GM19099 (cell line): ENCODE measurements around the gene SPRYD3.

Source experiments
- POLR2A ChIP-seq: IDR thresholded peaks from 3 replicates; pipeline ENCODE4 v1.6.1; 2011; ENCODE audit warnings: low read depth; ENCODE audit not compliant: insufficient read length; ENCODE audit errors: extremely low read depth

Gene SPRYD3

DNA sequence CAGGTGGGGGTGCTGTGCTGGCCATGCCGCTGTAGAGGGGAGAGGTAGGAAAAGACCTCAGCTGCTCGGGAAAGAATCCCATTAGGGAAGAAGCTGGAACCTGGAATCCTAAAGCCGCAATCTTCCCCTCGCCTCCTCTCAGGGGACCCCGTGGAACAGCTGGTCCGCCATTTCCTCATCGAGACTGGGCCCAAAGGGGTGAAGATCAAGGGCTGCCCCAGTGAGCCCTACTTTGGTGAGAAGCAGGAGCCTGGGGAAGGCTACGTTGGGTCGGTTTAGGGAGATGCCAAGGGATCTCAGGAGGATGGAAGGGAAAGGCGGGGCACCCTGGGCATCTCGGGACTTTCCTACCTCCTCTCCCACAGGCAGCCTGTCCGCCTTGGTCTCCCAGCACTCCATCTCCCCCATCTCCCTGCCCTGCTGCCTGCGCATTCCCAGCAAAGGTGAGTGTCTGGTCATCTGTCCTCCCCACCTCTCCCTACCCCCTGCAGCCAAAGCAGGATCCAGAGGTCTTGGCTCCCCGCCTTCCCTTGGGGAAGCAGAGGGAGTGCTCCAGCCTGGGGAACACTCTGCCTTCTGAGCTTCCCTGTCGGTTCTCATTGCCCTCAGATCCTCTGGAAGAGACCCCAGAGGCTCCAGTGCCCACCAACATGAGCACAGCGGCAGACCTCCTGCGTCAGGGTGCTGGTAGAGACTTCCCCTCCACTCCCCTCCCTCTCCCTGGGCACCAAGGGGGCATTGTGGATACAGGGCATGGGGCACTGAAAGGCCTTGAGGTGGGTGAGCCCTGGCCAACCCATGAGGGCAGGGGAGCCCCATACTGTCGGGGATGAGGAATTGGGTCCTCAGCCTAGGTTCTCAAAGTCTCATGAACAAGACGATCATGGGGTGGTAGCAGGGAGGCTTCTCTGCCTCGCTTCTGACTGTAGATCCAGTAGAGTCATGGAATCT is 16.9 kb downstream of the SPRYD3 start:
- no peak for TF ChIP-seq POLR2A

DNA sequence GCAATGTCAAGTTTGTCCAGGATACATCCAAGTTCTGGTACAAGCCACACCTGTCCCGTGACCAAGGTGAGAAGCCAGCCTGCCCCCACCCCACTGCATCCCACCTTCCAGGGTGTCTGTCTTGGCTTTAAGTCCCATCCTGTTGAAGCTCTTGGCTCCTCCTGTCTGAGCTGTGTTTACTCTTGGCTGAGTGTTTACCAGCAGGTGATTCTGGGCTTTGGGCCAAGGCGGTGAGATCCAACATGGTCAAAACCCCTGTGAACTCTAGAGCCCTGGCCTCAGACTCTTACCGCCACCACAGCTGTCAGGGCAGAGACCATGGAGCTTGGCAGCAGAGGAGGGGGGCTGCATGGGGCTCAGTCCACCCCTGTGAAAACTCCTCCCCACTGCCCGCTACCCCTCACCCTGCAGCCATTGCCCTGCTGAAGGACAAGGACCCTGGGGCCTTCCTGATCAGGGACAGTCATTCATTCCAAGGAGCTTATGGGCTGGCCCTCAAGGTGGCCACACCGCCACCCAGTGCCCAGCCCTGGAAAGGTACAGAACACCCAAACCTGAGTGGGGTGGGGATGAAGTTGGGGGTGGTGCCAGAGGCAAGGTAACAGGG is 17.7 kb downstream of the SPRYD3 start:
- TF ChIP-seq POLR2A = no peak

DNA sequence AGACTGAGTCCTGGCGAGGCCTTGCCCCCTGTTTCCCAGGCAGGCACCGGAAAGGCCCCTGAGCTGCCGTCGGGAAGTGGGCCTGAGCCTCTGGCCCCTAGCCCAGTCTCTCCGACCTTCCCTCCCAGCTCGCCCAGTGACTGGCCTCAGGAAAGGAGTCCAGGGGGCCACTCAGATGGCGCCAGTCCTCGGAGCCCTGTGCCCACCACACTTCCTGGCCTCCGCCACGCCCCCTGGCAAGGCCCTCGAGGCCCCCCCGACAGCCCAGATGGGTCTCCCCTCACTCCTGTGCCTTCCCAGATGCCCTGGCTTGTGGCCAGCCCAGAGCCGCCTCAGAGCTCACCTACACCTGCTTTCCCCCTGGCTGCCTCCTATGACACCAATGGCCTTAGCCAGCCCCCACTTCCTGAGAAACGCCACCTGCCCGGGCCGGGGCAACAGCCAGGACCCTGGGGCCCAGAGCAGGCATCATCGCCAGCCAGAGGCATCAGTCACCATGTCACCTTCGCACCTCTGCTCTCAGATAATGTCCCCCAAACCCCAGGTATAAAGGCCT is 18.4 kb downstream of the SPRYD3 start:
- TF ChIP-seq POLR2A = no peak

DNA sequence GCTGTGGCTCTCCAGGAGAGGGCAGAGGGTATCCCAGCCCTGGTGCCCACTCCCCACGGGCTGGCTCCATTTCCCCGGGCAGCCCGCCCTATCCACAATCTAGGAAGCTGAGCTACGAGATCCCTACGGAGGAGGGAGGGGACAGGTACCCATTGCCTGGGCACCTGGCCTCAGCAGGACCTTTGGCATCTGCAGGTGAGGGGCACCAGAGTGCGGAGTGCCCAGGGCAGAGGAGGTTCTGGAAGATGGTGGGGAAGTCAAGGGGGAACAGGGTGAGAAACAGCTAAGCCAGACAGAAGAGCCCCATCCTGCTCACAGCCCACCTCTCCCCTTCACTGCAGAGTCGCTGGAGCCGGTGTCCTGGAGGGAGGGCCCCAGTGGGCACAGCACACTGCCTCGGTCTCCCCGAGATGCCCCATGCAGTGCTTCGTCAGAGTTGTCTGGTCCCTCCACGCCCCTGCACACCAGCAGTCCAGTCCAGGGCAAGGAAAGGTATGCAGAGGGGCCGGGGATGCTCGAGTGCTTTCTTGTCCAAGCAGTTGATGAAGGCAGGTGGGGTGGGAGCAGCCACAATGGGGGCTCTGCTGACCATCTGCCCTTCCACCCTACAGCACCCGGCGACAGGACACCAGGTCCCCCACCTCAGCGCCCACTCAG is 19.0 kb downstream of the SPRYD3 start:
- TF ChIP-seq POLR2A = no peak

- TF ChIP-seq POLR2A = no peak
Observed at GRCh38 chr12:53059434-53060063, 19.6 kb downstream of the SPRYD3 start.

DNA sequence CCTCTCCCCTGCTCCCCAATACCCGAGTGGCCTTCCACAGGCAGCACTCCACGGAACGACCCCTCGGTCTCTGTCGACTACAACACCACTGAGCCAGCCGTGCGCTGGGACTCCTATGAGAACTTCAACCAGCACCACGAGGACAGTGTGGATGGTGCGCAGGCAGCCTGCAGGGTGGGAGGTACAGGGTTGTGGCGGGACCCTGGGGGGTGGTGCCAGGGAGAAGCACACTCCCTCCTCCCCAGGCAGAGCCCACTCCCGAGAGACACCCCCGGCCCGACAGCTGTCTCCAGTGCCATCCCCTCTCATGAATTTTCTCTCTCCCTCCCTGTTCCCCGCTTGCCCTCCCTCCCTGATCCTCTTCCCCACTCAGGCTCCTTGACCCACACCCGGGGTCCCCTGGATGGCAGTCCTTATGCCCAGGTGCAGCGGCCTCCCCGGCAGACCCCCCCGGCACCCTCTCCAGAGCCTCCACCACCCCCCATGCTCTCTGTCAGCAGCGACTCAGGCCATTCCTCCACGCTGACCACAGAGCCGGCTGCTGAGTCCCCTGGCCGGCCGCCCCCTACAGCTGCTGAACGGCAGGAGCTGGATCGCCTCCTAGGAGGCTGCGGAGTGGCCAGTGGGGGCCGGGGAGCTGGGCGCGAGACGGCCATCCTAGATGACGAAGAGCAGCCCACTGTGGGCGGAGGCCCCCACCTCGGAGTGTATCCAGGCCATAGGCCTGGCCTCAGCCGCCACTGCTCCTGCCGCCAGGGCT is 20.3 kb downstream of the SPRYD3 start:
- TF ChIP-seq POLR2A = no peak

DNA sequence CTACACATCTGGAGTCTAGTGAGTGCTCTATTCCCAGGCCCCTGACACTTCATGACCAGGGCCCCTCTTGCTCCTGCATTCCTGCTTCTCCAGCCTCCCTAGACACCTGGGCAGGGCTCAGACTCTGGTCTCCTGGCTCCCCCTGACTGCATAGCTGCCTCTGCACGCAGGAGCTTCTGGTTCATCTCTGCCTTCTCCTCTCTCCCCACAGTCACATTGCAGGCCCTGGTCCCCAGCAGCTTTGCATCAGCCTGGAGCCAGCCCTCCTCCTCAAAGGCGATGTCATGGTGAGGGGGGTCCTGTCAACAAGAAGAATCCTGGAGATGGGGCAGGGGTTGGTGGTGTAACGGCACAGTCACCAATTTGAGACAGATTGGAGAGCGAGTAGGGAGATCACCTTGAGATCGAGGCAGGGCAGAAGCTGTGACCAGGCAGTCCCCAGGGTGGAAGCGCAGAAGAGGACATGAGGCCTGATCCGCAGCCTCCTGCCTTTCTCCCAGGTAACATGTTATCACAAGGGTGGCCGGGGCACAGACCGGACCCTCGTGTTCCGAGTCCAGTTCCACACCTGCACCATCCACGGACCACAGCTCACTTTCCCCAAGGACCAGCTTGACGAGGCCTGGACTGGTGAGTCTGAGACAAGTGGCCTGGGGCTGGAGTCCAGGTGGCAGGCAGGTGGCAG is 21.2 kb downstream of the SPRYD3 start:
- TF ChIP-seq POLR2A = no peak

DNA sequence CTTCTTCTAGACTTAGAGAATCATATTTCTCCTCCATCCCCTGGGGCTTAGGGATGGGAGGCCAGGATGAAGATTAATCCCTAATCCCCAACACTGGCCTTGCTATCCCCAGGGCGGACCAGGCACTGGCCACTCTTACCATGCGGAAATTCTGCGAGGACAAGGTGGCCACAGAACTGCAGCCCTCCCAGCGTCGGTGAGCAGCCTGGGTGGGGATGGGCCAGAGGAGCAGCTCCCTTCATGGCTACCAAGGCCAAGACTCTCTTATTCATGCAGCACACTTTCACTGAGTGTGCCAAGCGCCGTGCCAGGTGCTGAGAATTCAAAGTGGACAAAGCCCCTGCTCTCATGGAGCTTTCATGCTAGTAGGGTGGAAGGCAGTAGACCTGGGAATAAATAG is 22.3 kb downstream of the SPRYD3 start:
- TF ChIP-seq POLR2A = no peak

GRCh38 chr12:53056296-53056695 is 22.9 kb downstream of the SPRYD3 start:
- no peak for TF ChIP-seq POLR2A

DNA sequence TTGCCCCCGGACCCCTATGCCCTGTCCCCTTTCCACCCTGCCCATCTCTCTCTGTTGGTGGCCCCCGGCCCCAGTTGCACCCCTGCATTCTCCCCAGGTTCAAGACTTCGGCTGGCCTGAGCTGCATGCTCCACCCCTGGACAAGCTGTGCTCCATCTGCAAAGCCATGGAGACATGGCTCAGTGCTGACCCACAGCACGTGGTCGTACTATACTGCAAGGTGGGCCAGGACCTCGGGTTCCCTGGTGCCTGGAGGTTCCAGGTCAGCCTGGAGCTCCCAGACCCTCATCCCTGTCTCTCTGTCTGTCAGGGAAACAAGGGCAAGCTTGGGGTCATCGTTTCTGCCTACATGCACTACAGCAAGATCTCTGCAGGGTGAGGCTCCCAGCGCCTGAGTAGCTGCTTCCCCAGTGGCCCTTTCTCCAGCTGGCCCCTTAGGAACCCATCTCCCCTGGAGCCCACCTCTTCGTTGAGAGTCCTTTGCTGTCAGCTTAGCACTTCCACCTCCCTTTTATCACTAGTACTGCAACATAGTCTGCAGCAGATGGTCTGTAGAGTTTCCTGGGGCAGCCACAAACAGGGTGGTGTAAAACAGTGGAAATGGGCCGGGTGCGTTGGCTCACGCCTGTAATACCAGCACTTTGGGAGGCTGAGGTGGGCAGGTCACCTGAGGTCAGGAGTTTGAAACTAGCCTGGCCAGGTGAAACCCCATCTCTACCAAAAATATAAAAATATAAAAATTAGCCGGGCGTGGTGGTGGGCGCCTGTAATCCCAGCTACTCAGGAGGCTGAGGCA is 23.5 kb downstream of the SPRYD3 start:
- TF ChIP-seq POLR2A = no peak

GRCh38 chr12:53054112-53054878 is 24.9 kb downstream of the SPRYD3 start:
- TF ChIP-seq POLR2A = peak; percentile 39

DNA sequence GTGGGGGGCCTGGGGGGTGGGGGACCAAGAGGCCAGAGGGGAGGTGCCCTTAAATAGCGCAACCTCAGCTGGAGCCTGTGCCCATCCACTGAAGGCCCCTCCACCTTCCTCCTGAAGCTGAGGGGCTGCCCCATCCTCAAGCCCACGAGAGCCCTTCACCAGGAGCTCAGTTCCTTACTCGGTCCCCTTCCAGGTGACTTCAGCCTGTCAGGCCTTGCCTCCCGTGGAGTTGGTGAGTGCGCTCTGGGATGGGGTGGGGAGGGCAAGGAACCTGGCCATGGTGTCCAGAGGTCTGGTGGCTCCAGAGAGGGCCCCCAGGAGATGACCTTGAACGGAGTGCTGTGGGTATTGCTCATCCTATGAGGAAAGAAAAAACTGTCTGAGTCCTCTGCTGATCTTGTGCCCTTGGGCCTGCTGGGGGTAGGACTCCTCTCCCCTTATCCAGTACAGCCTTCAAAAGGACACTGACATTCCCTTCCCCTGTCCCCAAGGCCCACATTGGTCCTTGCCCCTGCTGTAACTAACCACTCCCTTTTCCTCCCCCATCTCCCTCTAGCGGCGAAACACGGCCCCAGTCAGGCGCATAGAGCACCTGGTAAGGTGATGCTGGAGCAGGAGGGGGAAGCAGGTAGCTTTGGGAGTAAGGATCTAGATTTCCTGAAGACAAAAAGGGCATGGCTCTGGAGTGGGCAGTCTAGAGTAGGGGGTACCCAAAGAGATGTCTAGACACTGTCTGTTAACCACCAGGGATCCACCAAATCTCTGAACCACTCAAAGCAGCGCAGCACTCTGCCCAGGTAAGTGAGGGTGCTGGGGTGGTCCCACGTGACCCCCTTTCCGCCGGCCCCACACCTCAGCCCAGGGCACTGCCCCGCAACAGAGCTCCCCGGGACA is 25.7 kb downstream of the SPRYD3 start:
- no peak for TF ChIP-seq POLR2A
